ENCODE results near the gene AHSP.

The AHSP gene

DNA sequence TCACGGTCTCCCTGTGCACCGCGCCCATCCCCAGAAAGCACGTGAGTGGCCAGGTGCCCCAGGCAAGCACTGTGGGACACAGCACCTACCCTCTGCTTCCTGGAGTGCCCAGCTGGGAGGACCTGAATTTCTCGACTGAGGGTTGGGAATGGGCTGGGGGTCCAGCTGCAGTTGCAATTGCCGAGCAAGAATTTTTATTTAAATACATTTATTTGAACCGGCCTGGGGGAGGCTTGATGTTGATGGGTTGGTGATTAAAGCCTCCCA is 38.5 kb upstream of the AHSP start:
- WGBS (ENCODE audit: extremely low coverage, insufficient coverage, insufficient read length) = no CpG with 5 or more reads among the region's 7 CpGs
- H3K27ac ChIP-seq (ENCODE audit: low read depth, low read length) = no peak overlapping the region
- no peak overlapping the region for H2BK120ac ChIP-seq (ENCODE audit: insufficient read depth, low read length, poor library complexity)

DNA sequence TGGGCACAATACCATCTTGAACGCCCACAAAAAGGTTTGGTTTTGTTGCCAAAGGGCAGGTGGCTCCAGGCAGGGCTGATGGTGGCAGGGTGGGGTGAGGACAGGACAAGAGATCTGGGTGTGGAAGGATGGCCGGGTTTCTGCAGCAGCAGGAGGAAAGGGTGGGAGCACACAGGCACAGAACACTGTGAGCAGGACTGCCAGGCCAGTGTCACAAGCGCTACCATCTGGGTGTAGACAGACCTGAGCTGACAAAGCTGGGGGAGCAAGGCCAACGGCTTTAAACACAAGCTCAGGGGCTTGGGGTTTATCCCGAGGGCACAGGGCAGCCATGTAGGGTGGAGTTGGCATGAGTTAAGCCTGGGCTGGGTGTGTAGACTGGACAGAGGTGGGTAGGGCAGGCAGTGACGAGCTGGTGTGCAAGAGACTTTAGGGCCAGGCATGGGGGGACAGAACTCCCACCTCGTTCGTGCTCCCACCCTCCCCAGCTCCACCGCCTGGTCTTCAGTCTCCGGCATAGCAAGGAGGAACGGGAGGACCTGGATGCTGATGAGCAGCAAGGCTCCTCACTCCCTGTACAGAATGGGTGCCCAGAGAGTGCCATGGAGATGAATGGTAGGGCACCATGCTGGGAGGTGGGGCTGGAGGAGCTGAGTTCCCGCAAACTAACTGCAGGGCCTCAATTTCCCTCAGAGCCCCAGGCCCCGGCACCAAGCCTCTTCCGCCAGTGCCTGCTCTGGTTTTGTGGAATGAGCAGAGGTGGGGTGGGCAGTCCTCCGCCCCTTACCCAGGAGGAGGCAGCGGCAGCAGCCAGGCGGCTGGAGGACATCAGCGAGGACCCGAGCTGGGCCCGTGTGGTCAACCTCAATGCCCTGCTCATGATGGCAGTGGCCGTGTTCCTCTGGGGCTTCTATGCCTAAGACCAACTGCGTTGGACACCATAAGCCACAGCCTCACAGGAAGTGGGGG is 37.8 kb upstream of the AHSP start:
- H4K91ac ChIP-seq (ENCODE audit: low read depth, low read length) = no peak overlapping the region
- H2AFZ ChIP-seq (ENCODE audit: insufficient read depth, low read length, poor library complexity) = no peak overlapping the region
- no peak overlapping the region for H3K14ac ChIP-seq (ENCODE audit: low read length)
- H3K23ac ChIP-seq (ENCODE audit: low read length) = no peak overlapping the region
- H2BK120ac ChIP-seq (ENCODE audit: insufficient read depth, low read length, poor library complexity) = no peak overlapping the region
- H3K4ac ChIP-seq (ENCODE audit: low read depth, low read length) = no peak overlapping the region
- peaks cover 10% of the 10 kb centered on the region for H3K9me3 ChIP-seq (ENCODE audit: insufficient read depth, low read depth, low read length)
- H3K4me1 ChIP-seq (ENCODE audit: control insufficient read depth in 1 of 2, insufficient read depth in 2 of 2, low read length in 2 of 2) = peaks cover 7 to 14% of the 10 kb centered on the region in 2 experiments
- no peak overlapping the region for H3K18ac ChIP-seq (ENCODE audit: low read length)
- H3K9ac ChIP-seq (ENCODE audit: low read length) = no peak overlapping the region
- no peaks in the 10 kb centered on the region for H3K79me1 ChIP-seq (ENCODE audit: low read length)
- H3K4me2 ChIP-seq (ENCODE audit: low read length) = no peak overlapping the region
- H4K12ac ChIP-seq (ENCODE audit: low read depth, low read length) = no peak overlapping the region
- no peak overlapping the region for H3K4me3 ChIP-seq (ENCODE audit: low read depth, low read length)
- H3K79me2 ChIP-seq (ENCODE audit: control insufficient read depth, insufficient read depth, low read length, poor library complexity) = no peaks in the 10 kb centered on the region
- H2AK5ac ChIP-seq (ENCODE audit: low read length) = no peak overlapping the region
- H3K27me3 ChIP-seq (ENCODE audit: insufficient read depth, low read length) = peaks cover 32% of the 10 kb centered on the region
- H3K36me3 ChIP-seq (ENCODE audit: control insufficient read depth in 1 of 2, insufficient read depth in 2 of 2, low read length in 2 of 2) = peaks cover 34 to 41% of the 10 kb centered on the region in 2 experiments
- no peak overlapping the region for H4K8ac ChIP-seq (ENCODE audit: low read depth, low read length)
- no peak overlapping the region for H2BK5ac ChIP-seq (ENCODE audit: low read depth, low read length, poor library complexity)
- DNase-seq = no peak
- no peak overlapping the region for H2BK12ac ChIP-seq (ENCODE audit: low read length)
- no peak overlapping the region for H3K27ac ChIP-seq (ENCODE audit: low read depth, low read length)
- WGBS (ENCODE audit: extremely low coverage, insufficient coverage, insufficient read length) = no CpG with 5 or more reads among the region's 22 CpGs

More for the DNA sequence above, 38.5 kb upstream of the AHSP start:
- Histone ChIP-seq H3K9me3 (ENCODE audit: insufficient read depth, low read depth, low read length) (peaks cover 11% of the 10 kb centered on the region), H3K4ac (ENCODE audit: low read depth, low read length) (no peak overlapping the region), H3K27me3 (ENCODE audit: insufficient read depth, low read length) (peaks cover 34% of the 10 kb centered on the region), H2BK5ac (ENCODE audit: low read depth, low read length, poor library complexity) (no peak overlapping the region), H3K9ac (ENCODE audit: low read length) (no peak overlapping the region), H4K8ac (ENCODE audit: low read depth, low read length) (no peak overlapping the region), H2AK5ac (ENCODE audit: low read length) (no peak overlapping the region), H3K4me1 (ENCODE audit: control insufficient read depth in 1 of 2, insufficient read depth in 2 of 2, low read length in 2 of 2) (peaks cover 7 to 14% of the 10 kb centered on the region in 2 experiments), H4K12ac (ENCODE audit: low read depth, low read length) (no peak overlapping the region), H3K79me2 (ENCODE audit: control insufficient read depth, insufficient read depth, low read length, poor library complexity) (no peaks in the 10 kb centered on the region), H4K91ac (ENCODE audit: low read depth, low read length) (no peak overlapping the region), H3K36me3 (ENCODE audit: control insufficient read depth in 1 of 2, insufficient read depth in 2 of 2, low read length in 2 of 2) (peaks cover 34 to 39% of the 10 kb centered on the region in 2 experiments), H3K23ac (ENCODE audit: low read length) (no peak overlapping the region), H3K4me3 (ENCODE audit: low read depth, low read length) (no peak overlapping the region), H2AFZ (ENCODE audit: insufficient read depth, low read length, poor library complexity) (no peak overlapping the region), H3K4me2 (ENCODE audit: low read length) (no peak overlapping the region), H2BK12ac (ENCODE audit: low read length) (no peak overlapping the region), H3K14ac (ENCODE audit: low read length) (no peak overlapping the region), H3K79me1 (ENCODE audit: low read length) (no peaks in the 10 kb centered on the region), H3K18ac (ENCODE audit: low read length) (no peak overlapping the region)
- no peak for DNase-seq

- peaks cover 25% of the 10 kb centered on the region for H3K27me3 ChIP-seq (ENCODE audit: insufficient read depth, low read length)
- no peak overlapping the region for H3K4me2 ChIP-seq (ENCODE audit: low read length)
- no peak overlapping the region for H2AK5ac ChIP-seq (ENCODE audit: low read length)
- no peak overlapping the region for H2BK12ac ChIP-seq (ENCODE audit: low read length)
- H3K9ac ChIP-seq (ENCODE audit: low read length) = no peak overlapping the region
- no peak for DNase-seq
- H2BK5ac ChIP-seq (ENCODE audit: low read depth, low read length, poor library complexity) = no peak overlapping the region
- H3K27ac ChIP-seq (ENCODE audit: low read depth, low read length) = no peak overlapping the region
- H2BK120ac ChIP-seq (ENCODE audit: insufficient read depth, low read length, poor library complexity) = no peak overlapping the region
- H3K18ac ChIP-seq (ENCODE audit: low read length) = no peak overlapping the region
- H3K14ac ChIP-seq (ENCODE audit: low read length) = no peak overlapping the region
- H2AFZ ChIP-seq (ENCODE audit: insufficient read depth, low read length, poor library complexity) = no peak overlapping the region
- no peak overlapping the region for H4K91ac ChIP-seq (ENCODE audit: low read depth, low read length)
- H3K79me2 ChIP-seq (ENCODE audit: control insufficient read depth, insufficient read depth, low read length, poor library complexity) = no peaks in the 10 kb centered on the region
- no CpG with 5 or more reads among the region's 8 CpGs for WGBS (ENCODE audit: extremely low coverage, insufficient coverage, insufficient read length)
- H3K4me1 ChIP-seq (ENCODE audit: control insufficient read depth in 1 of 2, insufficient read depth in 2 of 2, low read length in 2 of 2) = peaks cover 7 to 14% of the 10 kb centered on the region in 2 experiments
- H3K9me3 ChIP-seq (ENCODE audit: insufficient read depth, low read depth, low read length) = peaks cover 12% of the 10 kb centered on the region
- H3K79me1 ChIP-seq (ENCODE audit: low read length) = no peaks in the 10 kb centered on the region
- H4K8ac ChIP-seq (ENCODE audit: low read depth, low read length) = no peak overlapping the region
- no peak overlapping the region for H4K12ac ChIP-seq (ENCODE audit: low read depth, low read length)
- H3K23ac ChIP-seq (ENCODE audit: low read length) = no peak overlapping the region
- H3K36me3 ChIP-seq (ENCODE audit: control insufficient read depth in 1 of 2, insufficient read depth in 2 of 2, low read length in 2 of 2) = peaks cover 44 to 57% of the 10 kb centered on the region in 2 experiments
- H3K4me3 ChIP-seq (ENCODE audit: low read depth, low read length) = no peak overlapping the region
- no peak overlapping the region for H3K4ac ChIP-seq (ENCODE audit: low read depth, low read length)
Observed at GRCh38 chr16:31491778-31492418, 35.8 kb upstream of the AHSP start.

DNA sequence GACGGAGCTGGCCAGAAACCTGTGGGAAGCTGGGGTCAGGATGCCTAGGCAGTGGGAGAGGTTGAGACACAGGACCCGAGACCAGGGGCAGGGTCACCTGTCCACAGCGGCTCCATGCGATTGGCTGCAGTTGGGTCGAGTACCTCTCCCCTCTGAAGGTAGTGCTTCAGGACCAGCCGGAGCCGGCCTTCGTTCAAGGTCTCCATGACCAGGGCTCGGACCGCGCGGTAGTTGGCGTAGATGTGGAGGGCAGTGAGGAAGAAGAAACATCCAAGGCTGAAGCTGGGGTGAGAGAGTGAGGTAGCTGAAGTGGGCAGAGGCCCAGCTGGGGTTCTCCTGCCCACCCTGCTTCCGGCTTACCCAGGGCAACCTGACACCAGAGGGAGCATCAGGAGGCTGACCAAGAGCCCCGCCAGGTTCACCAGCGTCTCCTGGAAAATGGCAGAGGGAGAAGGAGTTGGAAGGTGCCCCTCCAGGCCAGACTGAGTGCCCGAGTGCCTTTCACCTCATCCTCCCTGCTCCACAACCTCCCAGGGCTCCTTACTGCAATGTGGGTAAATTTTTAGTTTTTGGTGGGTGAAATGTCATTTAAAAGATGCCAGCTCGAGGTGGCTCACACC is 34.1 kb upstream of the AHSP start:
- no peak overlapping the region for H4K12ac ChIP-seq (ENCODE audit: low read depth, low read length)
- no peak overlapping the region for H4K91ac ChIP-seq (ENCODE audit: low read depth, low read length)
- no CpG with 5 or more reads among the region's 18 CpGs for WGBS (ENCODE audit: extremely low coverage, insufficient coverage, insufficient read length)
- no peak overlapping the region for H3K9ac ChIP-seq (ENCODE audit: low read length)
- H2BK5ac ChIP-seq (ENCODE audit: low read depth, low read length, poor library complexity) = no peak overlapping the region
- no peak overlapping the region for H2BK120ac ChIP-seq (ENCODE audit: insufficient read depth, low read length, poor library complexity)
- H3K4me2 ChIP-seq (ENCODE audit: low read length) = no peak overlapping the region
- no peak overlapping the region for H4K8ac ChIP-seq (ENCODE audit: low read depth, low read length)
- no peak overlapping the region for H3K4ac ChIP-seq (ENCODE audit: low read depth, low read length)
- H3K4me1 ChIP-seq (ENCODE audit: control insufficient read depth in 1 of 2, insufficient read depth in 2 of 2, low read length in 2 of 2) = no peaks in the 10 kb centered on the region
- no peak overlapping the region for H3K23ac ChIP-seq (ENCODE audit: low read length)
- H3K79me2 ChIP-seq (ENCODE audit: control insufficient read depth, insufficient read depth, low read length, poor library complexity) = no peaks in the 10 kb centered on the region
- H3K27me3 ChIP-seq (ENCODE audit: insufficient read depth, low read length) = peaks cover 7% of the 10 kb centered on the region
- no peaks in the 10 kb centered on the region for H3K79me1 ChIP-seq (ENCODE audit: low read length)
- H3K14ac ChIP-seq (ENCODE audit: low read length) = no peak overlapping the region
- no peak overlapping the region for H3K18ac ChIP-seq (ENCODE audit: low read length)
- no peak overlapping the region for H2AK5ac ChIP-seq (ENCODE audit: low read length)
- peaks cover 46 to 66% of the 10 kb centered on the region in 2 experiments for H3K36me3 ChIP-seq (ENCODE audit: control insufficient read depth in 1 of 2, insufficient read depth in 2 of 2, low read length in 2 of 2)
- no peak for DNase-seq
- H3K27ac ChIP-seq (ENCODE audit: low read depth, low read length) = no peak overlapping the region
- no peak overlapping the region for H3K4me3 ChIP-seq (ENCODE audit: low read depth, low read length)
- no peak overlapping the region for H2BK12ac ChIP-seq (ENCODE audit: low read length)
- peaks cover 9% of the 10 kb centered on the region for H3K9me3 ChIP-seq (ENCODE audit: insufficient read depth, low read depth, low read length)
- no peak overlapping the region for H2AFZ ChIP-seq (ENCODE audit: insufficient read depth, low read length, poor library complexity)
